WI38 (cell line): ENCODE data around the gene TGFB1.

ENCODE experiments used
- H3K4me3 ChIP-seq: 2 replicates; pipeline ENCODE4 v1.5.1; 2011; ENCODE audit warnings: low read depth, mild to moderate bottlenecking, control low read depth, low read length
- TF ChIP-seq, protein P1 (sequence below): IDR thresholded peaks from 2 replicates; pipeline ENCODE4 v1.5.1; 2012; ENCODE audit warnings: low read depth, mild to moderate bottlenecking, control low read depth, low read length

Gene TGFB1

DNA sequence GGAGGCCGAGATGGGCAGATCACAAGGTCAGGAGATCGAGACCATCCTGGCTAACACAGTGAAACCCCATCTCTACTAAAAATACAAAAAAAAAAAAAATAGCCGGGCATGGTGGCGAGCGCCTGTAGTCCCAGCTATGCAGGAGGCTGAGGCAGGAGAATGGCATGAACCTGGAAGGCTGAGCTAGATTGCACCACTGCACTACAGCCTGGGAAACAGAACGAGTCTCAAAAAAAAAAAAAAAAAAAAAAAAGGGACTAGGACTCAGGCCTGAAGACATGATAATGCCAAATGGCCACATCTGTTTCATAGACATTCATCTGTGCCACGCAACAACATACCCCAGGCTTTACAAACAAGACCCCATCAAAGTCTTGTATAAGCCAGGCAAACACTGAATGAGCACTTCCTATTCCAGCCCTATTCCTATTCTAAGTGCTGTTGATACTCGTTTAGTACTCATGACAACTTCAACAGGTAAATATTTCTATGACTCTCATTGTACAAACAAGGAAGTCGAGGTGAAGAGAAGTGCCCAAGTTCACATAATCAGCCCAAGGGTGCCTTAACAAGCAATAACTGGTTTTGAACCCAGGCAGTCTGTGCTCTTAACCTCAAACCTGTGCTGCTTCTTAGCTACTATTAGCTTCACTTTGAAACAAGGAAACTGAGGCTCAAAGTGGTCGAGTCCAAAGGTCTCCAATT is 8.6 kb upstream of the TGFB1 start:
- no peak overlapping the region for H3K4me3 ChIP-seq
- TF ChIP-seq, protein P1, sequence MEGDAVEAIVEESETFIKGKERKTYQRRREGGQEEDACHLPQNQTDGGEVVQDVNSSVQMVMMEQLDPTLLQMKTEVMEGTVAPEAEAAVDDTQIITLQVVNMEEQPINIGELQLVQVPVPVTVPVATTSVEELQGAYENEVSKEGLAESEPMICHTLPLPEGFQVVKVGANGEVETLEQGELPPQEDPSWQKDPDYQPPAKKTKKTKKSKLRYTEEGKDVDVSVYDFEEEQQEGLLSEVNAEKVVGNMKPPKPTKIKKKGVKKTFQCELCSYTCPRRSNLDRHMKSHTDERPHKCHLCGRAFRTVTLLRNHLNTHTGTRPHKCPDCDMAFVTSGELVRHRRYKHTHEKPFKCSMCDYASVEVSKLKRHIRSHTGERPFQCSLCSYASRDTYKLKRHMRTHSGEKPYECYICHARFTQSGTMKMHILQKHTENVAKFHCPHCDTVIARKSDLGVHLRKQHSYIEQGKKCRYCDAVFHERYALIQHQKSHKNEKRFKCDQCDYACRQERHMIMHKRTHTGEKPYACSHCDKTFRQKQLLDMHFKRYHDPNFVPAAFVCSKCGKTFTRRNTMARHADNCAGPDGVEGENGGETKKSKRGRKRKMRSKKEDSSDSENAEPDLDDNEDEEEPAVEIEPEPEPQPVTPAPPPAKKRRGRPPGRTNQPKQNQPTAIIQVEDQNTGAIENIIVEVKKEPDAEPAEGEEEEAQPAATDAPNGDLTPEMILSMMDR = no peak

DNA sequence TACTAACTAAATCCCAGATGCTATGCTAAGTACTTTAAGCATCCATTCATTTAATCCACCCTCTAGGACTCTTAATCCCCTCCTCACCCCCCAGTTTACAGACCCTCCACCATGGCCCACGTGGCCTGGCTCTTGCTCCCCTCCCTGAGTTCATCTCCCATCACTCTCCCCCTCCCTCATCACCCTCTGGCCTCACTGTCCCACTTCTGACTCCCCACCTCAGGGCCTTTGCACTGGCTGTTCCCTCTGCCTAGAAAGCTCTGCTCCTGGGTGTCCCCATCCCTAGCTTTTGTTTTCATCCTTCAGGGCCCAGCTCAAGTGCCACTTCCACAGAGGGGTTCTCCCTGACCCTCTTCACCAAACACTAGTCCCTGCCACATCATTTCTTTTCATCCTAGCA is 6.0 kb upstream of the TGFB1 start:
- TF ChIP-seq, protein P1 = no peak

DNA sequence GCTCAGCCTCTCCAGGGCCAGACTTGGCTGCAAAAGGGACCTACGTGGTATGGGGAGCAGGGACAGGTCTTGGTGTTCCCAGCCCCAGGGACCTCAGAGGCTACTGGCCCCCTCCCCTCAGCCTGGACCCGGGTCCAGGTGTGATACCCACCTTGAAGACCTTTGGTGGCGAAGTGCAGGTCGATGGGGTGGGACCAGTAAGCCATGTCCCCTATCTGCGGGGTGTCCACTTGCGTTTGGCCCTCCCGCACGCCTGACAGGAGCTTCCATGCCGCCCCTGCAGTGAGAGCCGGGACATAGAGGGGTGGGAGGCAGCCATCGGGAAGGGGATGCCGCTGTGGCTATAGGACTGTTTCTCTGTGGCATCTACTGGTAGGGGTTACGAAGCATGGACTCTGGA is 4.0 kb upstream of the TGFB1 start:
- TF ChIP-seq, protein P1 = no peak

More for the DNA sequence above, 6.0 kb upstream of the TGFB1 start:
- no peak overlapping the region for H3K4me3 ChIP-seq

DNA sequence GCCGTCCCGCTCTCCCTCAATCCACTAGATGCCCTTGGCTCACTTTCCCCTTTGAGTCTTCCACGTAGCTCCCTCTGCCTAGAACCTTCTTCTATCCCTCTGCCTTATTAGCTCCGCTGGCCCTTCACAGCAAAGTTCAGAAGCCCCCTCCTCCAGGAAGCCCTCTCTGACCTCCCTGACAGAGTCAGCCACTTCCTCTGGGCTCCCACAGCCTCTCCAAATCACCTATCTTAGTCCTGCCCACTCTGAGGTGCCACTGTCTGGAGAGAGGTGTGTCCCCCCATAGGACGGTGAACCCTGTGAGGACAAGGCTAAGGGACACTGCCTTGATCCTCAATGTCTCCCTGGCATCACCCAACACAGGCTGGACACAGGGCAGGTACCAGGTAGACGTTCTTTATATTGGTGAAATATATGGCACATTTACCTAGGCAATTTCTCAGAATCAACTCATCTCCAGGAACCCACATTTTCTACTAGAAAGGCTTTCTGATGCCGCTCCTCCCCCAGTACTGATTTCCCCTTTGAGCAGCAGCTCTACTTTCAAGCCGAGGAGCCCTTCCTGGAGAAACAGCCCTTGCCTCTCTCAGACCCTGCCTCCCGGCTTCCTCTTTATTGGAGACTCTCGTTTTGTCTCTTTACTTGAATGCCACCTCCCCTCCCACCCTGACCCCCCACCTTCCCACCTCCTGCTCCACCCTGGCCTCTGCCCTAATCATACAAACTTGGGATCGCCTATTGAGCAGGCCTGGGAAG is 3.4 kb upstream of the TGFB1 start:
- TF ChIP-seq, protein P1 = no peak
- H3K4me3 ChIP-seq = no peak overlapping the region

More for the DNA sequence above, 4.0 kb upstream of the TGFB1 start:
- no peak overlapping the region for H3K4me3 ChIP-seq

DNA sequence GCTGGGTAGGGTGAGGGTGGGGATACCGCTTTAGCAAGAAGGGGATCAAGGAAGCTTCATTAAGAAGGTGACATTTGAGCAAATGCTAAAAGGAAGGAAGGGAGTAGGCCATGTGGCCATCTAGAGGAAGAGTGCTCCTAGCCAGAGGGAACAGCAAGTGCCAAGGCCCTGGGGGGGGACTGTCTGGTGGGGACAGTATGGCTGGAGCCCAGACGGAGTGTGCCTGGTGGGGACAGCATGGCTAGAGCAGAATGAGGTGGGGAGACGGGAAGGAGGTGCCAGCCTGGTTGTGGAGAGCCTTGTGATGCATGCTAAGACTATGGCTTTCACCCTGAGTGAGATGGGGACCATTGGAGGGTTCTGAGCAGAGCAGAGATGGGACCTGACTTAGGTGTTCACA is 2.1 kb upstream of the TGFB1 start:
- TF ChIP-seq, protein P1 = no peak
- no peak overlapping the region for H3K4me3 ChIP-seq

DNA sequence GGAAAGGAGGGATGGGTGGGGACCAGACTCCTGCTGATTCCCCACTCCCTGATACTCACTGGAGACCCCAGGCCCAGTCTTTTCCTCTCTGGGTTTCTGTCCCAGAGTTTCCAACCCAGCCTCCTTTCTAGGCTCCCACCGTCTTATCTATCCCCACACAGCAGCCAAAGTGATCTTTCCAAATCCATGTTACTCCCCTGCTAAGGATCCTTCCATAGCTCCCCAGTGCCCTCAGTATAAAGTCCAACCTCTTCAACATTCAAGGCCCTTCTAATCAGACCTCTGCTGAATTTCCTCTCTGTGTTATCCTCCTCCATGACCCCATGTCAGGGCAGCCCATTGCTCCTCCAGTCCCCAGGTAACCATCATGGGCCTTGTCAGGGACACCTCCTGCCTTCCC is 1.3 kb upstream of the TGFB1 start:
- H3K4me3 ChIP-seq = no peak overlapping the region
- TF ChIP-seq, protein P1 = no peak

DNA sequence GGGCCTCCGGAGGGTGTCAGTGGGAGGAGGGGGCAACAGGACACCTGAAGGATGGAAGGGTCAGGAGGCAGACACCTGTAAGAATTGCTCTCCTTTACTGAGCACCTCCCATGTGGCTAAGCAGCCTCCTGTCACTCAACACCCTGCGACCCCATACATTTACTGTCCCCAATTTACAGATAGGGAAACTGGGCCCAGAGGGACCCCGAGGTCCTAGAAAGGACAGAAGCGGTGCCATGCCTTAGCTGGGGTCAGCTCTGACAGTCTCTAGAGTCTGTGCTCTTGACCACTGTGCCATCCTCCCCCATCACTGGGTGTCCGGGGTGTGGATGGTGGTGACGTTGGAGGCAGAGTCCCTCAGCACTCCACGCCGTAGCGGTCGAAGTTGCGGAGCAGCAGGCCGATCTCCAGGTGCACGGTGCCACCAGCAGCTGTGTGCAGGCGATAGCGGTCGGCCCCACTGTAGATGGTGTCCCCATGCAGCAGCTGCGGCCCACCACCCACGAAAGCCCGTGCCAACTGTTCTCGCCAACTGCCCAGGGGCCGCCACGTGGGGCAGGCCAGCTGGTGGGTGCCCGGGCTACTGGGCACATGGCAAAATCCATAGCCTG is 726 bp upstream of the TGFB1 start:
- TF ChIP-seq, protein P1 = no peak
- H3K4me3 ChIP-seq = peak overlapping the region; percentile 92
